ENCODE data around the gene S100A12.

DNA sequence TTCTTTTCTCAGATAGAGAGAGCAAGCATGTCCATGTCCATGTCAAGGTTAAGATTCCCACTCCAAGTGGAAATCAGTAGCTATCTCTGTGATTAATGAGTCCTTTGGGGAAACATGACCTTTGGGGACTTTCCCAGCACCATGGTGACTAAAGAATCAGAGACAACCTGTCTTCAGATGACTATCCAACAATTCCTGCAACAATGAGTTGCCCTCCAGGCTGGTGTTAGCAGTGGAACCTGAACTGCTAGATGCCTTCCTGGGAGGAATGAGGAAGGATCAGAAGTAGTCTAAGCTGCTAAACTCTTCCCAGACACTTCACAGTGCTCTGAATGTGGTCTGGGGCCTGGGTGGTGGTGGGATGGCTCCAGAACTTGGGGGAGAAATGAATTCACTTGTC is 11.3 kb downstream of the S100A12 start:
- TF ChIP-seq, protein P1, sequence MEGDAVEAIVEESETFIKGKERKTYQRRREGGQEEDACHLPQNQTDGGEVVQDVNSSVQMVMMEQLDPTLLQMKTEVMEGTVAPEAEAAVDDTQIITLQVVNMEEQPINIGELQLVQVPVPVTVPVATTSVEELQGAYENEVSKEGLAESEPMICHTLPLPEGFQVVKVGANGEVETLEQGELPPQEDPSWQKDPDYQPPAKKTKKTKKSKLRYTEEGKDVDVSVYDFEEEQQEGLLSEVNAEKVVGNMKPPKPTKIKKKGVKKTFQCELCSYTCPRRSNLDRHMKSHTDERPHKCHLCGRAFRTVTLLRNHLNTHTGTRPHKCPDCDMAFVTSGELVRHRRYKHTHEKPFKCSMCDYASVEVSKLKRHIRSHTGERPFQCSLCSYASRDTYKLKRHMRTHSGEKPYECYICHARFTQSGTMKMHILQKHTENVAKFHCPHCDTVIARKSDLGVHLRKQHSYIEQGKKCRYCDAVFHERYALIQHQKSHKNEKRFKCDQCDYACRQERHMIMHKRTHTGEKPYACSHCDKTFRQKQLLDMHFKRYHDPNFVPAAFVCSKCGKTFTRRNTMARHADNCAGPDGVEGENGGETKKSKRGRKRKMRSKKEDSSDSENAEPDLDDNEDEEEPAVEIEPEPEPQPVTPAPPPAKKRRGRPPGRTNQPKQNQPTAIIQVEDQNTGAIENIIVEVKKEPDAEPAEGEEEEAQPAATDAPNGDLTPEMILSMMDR (IDR thresholded peaks at IDR 0.05), result no peak
- TF ChIP-seq POLR2A (IDR thresholded peaks at IDR 0.05) (no peak), POLR2AphosphoS5 (IDR thresholded peaks at IDR 0.05) (no peak)
